Measurements from ENCODE around the gene CMTM7.
A peak's percentile ranks its signal among the peaks of the same experiment; 100 is the strongest.

CMTM7 gene

DNA sequence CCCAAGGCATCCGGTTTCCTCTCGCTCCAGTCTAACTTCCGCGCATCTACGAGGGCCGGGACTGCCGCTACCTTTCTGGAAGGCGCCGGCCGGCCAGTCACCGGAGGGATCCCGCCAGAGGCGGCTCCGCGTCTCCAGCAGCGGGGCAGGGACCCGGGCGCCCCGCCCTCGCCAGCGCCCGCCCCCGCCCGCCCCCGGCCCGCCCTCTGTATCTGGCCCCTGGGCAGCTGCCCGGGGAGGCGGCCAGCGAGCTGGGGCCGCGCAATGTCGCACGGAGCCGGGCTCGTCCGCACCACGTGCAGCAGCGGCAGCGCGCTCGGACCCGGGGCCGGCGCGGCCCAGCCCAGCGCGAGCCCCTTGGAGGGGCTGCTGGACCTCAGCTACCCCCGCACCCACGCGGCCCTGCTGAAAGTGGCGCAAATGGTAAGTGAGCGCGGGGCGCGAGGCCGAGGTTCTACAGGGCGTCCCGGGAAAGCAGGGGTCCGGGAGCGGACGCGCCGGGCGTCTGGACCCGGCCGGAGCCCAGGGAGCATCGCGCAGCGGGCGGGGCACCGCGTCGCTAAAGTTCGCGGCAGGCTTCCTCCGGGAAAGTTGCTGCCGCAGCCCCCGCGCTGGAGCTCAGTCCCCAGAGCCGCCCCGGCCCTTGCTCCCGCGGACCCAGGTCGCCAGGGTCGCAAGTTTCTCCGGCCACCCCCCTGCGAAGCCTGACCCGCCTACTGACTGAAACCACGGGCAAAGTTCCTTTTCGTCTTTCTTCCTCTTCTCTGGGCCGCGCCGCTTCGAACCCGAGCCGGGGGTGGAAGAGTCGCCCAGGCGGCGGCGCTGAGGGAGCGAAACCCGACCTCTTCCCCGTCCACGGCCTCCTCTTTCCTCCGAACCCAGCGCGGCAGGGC is at the start of gene CMTM7:
CMTM7 (plus strand) TSS at position 211 of the 893 bp plus-strand sequence; CDS start at position 265, 54 bp downstream.
- peak in 7 of 56 donors; percentile 8 to 45 (median 14) for DNase-seq

- DNase-seq = no peak
Measured at GRCh38 chr3:32347343-32348125, 44.1 kb upstream of the CMTM7 start.

- DNase-seq = no peak
Measured at GRCh38 chr3:32349184-32349583, 42.5 kb upstream of the CMTM7 start.

DNA sequence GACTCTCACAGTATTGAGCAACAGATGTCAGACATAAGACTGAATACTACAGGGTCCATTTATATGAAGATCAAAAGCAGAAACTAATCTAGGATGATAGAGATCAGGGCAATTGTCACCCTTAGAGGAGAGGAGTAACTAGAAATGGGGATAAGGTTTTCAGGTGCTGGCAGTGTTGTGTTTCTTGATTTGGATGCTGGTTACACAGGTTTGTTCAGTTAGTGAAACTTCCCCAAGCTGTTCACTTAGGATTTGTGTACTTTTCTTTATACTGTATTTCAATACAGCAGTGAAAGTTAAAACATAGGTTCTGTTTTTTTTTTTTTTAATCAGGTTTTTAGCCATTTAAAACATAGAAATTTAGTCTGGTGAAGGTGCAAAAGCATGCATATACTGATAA is 39.1 kb upstream of the CMTM7 start:
- DNase-seq = no peak

DNA sequence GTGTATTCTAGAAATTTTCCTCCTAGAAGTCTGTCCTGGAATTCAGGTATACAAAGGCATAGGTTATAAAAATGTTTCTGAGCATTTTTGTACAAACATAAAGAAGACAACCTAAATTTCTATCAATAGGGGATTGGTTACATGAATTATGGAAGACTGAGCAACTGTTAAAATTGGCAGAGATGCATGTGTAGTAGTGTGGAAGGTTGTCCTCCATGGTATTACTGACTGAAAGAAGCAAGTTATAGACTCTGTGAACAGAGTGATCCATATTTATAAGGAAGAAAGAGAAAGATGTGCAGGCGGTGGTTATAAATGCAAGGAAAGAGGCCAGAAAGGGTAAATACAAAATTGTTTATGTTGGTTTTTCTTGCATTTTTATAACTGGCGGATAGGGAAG is 38.3 kb upstream of the CMTM7 start:
- no peak for DNase-seq

- DNase-seq = no peak
Measured at GRCh38 chr3:32354362-32354778, 37.3 kb upstream of the CMTM7 start.

GRCh38 chr3:32355751-32356291 is 35.8 kb upstream of the CMTM7 start:
- DNase-seq = no peak

DNA sequence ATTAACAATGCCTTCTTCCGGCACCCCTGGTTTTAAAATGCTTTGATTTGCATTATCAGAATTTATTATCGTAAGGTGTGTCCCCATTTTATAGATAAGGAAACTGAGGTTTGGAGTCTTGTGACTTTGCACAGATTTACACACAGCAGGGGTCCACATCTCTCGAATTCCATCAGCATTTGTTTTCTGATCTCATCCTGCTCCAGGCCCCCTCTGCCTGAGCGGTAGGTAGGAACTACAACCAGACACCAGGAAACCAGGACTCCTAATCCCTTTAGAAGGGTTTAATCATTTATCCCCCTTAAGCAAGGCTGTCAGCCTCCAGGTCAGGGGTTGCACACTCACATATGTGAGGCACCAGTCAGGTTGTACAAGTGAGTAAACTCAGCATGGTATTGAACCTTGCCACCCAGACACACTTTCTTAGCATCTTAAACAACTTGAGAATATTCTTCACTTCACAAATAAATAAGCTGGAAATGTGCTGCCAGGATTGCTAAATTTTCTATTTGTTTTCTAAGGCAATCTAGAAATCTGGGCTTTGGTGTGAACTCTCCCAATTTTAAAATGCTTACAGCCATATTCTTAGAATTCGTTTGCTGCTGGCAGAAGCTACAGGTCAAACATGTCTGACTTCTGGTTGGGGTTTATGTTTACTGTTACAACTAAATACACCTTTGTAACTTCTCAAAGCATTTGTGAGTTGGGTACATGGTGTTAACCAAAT is 31.7 kb upstream of the CMTM7 start:
- DNase-seq = no peak

DNA sequence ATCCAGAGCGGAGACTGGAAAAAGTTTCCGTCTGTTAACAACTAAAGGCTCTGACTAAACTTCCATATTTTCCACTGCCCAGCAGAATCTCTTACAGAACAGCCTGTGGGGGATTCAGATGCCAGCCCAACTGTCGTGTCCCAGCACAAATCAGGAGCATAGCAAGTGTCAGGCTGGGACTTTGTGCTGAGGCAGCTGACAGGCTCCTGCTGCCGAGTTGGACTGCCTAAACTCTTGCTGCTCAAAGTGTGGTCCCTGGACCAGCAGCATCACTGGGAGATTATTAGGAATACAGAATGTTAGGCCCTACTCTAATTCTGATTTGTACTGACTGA is 31.2 kb upstream of the CMTM7 start:
- no peak for DNase-seq

DNA sequence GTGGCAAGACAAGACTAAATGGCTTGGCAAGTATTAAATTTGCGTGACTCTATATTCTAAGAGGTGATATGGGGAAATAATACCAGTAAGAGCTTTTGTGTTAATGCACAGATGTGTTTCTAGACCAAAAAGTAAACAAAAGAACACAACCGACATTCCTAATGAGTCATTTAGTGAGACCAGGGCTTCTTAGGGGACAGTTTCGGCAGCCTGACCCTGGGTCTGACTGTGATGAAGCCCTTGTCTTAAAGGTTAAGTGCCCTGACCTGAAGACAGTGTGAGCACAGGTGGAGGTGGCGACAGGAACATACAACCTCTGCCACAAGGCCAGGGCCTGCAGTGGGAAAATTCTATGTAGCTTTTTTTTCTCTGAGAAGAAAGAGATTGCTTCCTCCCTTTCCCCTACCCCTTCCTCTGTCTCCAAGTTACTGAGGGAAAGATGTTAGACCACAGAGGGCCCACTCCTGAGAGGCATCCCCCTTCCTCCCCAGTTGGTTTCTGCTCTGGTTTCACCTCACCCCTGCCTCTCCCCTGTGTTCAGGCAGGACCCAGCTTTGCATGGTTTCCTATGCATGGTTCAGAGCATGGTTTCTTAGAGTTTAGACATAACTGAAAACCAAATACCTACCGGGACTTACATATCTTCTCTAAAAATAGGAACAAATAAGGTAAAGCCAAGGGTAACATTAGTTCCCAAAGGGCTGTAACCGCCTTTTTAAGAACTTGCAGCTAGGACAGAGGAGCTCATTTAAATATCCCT is 24.8 kb upstream of the CMTM7 start:
- no peak for DNase-seq

GRCh38 chr3:32367442-32367841 is 24.2 kb upstream of the CMTM7 start:
- DNase-seq = no peak

DNA sequence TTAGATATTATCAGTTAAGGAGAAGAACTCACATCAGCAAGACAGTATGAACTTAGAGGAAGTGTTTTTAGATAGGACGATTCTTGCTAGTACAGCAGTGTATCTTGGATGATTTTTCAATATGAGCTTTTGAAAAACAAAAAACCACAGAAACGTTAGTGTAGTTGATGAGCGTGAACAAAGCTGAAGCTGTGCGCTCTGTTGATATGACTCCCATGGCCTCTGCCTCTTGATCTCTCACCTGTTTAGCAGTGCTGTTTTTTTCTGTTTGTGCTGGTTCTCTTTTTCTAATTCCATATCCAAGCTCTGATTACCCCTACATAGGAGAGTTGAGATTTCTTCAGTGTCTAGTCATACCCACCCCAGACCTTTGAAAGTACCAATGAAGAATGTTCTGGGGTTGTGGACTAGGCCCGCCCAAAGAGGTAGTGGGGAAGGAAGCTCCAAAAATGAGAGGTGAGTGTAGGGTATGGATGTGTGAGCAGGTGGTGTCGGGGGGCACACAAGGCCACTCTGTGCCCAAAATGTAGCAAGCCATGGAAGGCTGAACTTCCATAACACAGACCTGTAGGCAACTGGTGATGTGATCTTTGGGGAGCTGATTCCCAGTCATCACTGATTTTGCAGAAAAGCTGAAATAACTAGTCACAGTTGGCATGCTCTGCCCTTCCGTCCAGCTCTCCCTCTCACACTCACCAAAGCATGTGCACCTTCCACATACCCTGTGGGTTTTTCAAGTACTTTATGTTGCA is 20.0 kb upstream of the CMTM7 start:
- DNase-seq = no peak

GRCh38 chr3:32372213-32372490 is 19.5 kb upstream of the CMTM7 start:
- no peak for DNase-seq

- no peak for DNase-seq
Measured at GRCh38 chr3:32373276-32373675, 18.4 kb upstream of the CMTM7 start.

DNA sequence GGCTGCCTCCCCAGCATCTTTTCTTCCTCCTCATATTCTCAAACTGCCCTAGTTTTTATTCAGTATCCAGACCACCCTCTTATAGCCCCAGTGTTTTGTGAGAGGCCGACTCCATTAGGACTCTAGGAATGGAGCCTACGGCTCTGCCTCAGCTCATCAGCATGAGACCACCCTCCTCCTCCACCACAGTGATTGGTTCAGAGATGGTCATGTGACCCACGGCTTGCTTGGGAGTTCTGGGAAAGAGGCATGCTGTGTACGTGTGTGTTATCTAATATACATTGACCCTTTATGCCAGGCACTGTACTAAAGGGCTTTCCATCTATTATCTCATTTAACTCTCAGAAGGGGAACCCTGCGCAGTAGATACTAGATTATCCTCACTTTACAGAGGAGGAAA is 17.8 kb upstream of the CMTM7 start:
- DNase-seq = no peak

DNA sequence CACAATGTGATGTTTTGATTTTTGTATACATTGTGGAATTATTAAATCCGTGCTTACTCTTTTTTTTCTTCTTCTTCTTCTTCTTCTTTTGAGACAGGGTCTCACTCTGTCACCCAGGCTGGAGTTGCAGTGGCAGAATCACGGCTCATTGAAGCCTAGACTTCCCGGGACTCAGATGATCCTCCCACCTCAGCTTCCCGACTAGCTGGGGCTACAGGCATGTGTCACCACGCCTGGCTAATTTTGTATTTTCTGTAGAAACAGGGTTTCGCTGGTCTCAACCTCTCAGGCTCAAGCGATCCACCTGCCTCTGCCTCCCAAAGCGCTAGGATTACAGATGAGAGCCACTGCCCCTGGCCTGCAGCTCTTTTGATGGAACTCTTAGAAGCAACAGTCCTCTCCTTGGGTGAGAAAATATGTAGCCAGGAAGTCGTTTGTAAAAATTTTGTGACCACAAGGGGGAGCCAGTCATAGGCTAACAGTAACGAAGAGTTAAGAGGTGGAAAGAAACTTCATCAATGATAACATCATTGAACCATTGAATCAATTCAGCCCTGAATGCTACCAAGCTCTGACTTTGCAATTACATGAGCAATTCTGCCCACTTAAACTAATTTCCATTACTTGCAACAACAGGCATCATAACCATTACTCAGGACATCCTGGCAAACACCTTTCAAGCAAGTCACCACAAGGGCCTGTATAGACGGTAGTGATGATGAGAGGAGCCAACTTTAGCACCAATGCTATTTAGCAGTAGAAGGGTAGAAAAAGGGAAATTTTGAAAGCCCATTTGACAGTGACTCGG is 16.7 kb upstream of the CMTM7 start:
- DNase-seq = peak in 25 of 56 donors; percentile 1 to 63 (median 14)

- DNase-seq = no peak
Measured at GRCh38 chr3:32375596-32375930, 16.1 kb upstream of the CMTM7 start.

- DNase-seq = no peak
Measured at GRCh38 chr3:32376115-32376514, 15.5 kb upstream of the CMTM7 start.

GRCh38 chr3:32379831-32380500 is 11.7 kb upstream of the CMTM7 start:
- DNase-seq = no peak

Measured in nucleus accumbens (tissue), 56 donors.